ENCODE measurements around the gene FARP2.

FARP2 gene

DNA sequence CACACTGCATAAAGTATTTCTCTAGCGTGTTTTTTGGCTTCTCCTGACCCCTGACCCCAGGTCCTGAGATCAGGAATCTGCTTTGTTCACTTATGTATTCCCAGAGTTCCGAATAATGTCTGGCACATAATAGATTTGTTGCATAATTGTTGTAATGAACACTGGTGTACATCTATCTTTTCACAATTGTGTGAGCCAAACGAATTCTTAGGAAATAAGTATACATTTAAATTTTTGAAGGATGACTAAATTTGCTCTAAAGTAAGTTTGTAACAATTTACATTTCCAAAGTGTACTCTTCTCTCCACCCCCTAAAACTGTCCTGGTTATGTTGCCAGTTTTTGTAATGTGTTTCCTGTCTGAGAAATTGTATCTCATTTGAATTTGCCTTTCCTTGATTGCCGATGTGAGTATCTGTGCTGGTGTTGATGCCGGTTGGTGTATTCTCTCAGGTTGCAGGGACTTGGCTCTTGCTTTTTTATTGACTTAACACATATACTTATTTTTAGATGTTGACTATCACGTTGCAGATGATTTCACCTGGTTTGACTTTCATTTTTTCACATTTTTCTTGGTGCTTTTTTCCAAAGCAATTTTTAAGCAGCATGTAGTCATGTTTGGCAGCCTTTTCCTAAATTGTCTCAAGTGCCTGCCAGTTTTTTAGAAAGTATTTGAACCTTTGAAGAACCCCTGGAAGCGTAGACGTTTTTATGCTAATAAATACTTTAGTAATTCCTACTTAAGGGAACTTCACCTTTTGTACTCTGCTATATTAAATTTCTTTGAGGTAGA, 16.1 kb upstream of the FARP2 start:
- Histone ChIP-seq H2AK5ac (ENCODE audit: low read depth, low read length) (no peak overlapping the region), H2AFZ (ENCODE audit: low read length) (no peak overlapping the region), H3K14ac (ENCODE audit: low read length) (no peak overlapping the region), H2BK5ac (ENCODE audit: low read length) (no peak overlapping the region), H3K4ac (ENCODE audit: low read length) (no peak overlapping the region), H3K36me3 (replicated peaks in 1 of 2; ENCODE audit: control insufficient read depth in 2 of 2, insufficient read depth in 2 of 2, low read length in 2 of 2) (peaks cover 37 to 95% of the 10 kb centered on the region in 2 donors), H3K4me3 (ENCODE audit: low read length in 2 of 2) (no peak overlapping the region), H3K23ac (ENCODE audit: low read depth, low read length, poor library complexity) (no peak overlapping the region), H3K4me2 (ENCODE audit: insufficient read depth, low read length, poor library complexity, severe bottlenecking) (no peak overlapping the region), H2BK15ac (ENCODE audit: low read length) (no peak overlapping the region), H3K27ac (replicated peaks; ENCODE audit: low read length) (peak overlapping the region; percentile 13), H3K18ac (ENCODE audit: low read length) (no peak overlapping the region), H3K4me1 (ENCODE audit: control insufficient read depth in 2 of 2, insufficient read depth in 1 of 2, low read depth in 1 of 2, low read length in 2 of 2) (no peaks in the 10 kb centered on the region), H4K91ac (ENCODE audit: low read depth, low read length, poor library complexity) (no peak overlapping the region), H2BK12ac (ENCODE audit: low read length) (no peak overlapping the region), H4K8ac (ENCODE audit: low read depth, low read length) (no peak overlapping the region), H3K9me3 (replicated peaks in 1 of 2; ENCODE audit: control insufficient read depth in 2 of 2, insufficient read depth in 1 of 2, low read depth in 1 of 2, low read length in 2 of 2) (no peaks in the 10 kb centered on the region), H3K9ac (ENCODE audit: low read depth, low read length, poor library complexity) (no peak overlapping the region), H2BK120ac (ENCODE audit: low read depth, low read length) (no peak overlapping the region), H3K79me1 (ENCODE audit: low read depth, low read length) (no peaks in the 10 kb centered on the region), H3K27me3 (ENCODE audit: control insufficient read depth in 3 of 3, insufficient read depth in 3 of 3, low read depth in 1 of 3, low read length in 3 of 3) (peaks cover 0 to 2% (median 0%) of the 10 kb centered on the region in 3 experiments)
- no peak for DNase-seq (ENCODE audit: low spot score)
- WGBS, 2 donors (ENCODE audit: extremely low coverage in 2 of 2, insufficient read length in 2 of 2, insufficient replicate concordance in 1 of 2): no CpG with 5 or more reads among the region's 8 CpGs

DNA sequence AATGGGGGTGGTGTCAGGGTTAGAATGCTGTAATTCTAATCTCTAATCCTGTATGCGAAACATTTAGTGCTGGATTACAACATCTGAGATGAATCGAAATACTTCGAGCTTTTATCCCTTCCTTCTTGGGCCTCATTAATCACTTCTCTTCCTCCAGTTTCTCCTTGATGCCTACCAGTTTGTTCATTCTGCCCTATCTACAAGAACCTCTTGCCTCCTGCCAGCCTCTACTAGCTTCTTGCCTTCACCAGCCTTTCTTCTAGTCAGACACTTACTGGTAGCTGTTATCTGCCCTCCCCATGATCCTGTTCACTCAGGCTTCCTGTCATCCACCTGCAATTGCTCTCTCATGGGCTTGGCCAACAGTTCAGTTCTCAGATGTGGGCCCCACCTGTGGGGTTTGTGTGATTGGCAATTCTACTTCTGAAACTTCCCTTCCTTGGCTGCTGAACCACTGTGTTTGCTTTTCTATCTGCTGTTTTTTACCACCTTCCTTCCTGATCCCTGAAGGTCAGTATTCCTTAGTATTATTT, 15.4 kb upstream of the FARP2 start:
- H3K27ac ChIP-seq (replicated peaks; ENCODE audit: low read length): no peak overlapping the region
- H4K8ac ChIP-seq (ENCODE audit: low read depth, low read length): no peak overlapping the region
- no peak overlapping the region for H3K23ac ChIP-seq (ENCODE audit: low read depth, low read length, poor library complexity)
- WGBS, 2 donors (ENCODE audit: extremely low coverage in 2 of 2, insufficient read length in 2 of 2, insufficient replicate concordance in 1 of 2): no CpG with 5 or more reads among the region's 3 CpGs
- peaks cover 39 to 95% of the 10 kb centered on the region in 2 donors for H3K36me3 ChIP-seq (replicated peaks in 1 of 2; ENCODE audit: control insufficient read depth in 2 of 2, insufficient read depth in 2 of 2, low read length in 2 of 2)
- H3K4ac ChIP-seq (ENCODE audit: low read length): no peak overlapping the region
- H2AFZ ChIP-seq (ENCODE audit: low read length): no peak overlapping the region
- H3K14ac ChIP-seq (ENCODE audit: low read length): no peak overlapping the region
- H3K4me1 ChIP-seq (ENCODE audit: control insufficient read depth in 2 of 2, insufficient read depth in 1 of 2, low read depth in 1 of 2, low read length in 2 of 2): no peaks in the 10 kb centered on the region
- no peak overlapping the region for H2BK12ac ChIP-seq (ENCODE audit: low read length)
- H2BK5ac ChIP-seq (ENCODE audit: low read length): no peak overlapping the region
- H2BK120ac ChIP-seq (ENCODE audit: low read depth, low read length): no peak overlapping the region
- no peak overlapping the region for H3K9ac ChIP-seq (ENCODE audit: low read depth, low read length, poor library complexity)
- no peaks in the 10 kb centered on the region for H3K79me1 ChIP-seq (ENCODE audit: low read depth, low read length)
- H2BK15ac ChIP-seq (ENCODE audit: low read length): no peak overlapping the region
- no peak for DNase-seq (ENCODE audit: low spot score)
- H3K18ac ChIP-seq (ENCODE audit: low read length): no peak overlapping the region
- H3K9me3 ChIP-seq (replicated peaks in 1 of 2; ENCODE audit: control insufficient read depth in 2 of 2, insufficient read depth in 1 of 2, low read depth in 1 of 2, low read length in 2 of 2): no peaks in the 10 kb centered on the region
- no peak overlapping the region for H4K91ac ChIP-seq (ENCODE audit: low read depth, low read length, poor library complexity)
- no peak overlapping the region for H2AK5ac ChIP-seq (ENCODE audit: low read depth, low read length)
- peaks cover 0 to 2% (median 0%) of the 10 kb centered on the region in 3 experiments for H3K27me3 ChIP-seq (ENCODE audit: control insufficient read depth in 3 of 3, insufficient read depth in 3 of 3, low read depth in 1 of 3, low read length in 3 of 3)
- H3K4me2 ChIP-seq (ENCODE audit: insufficient read depth, low read length, poor library complexity, severe bottlenecking): no peak overlapping the region
- H3K4me3 ChIP-seq (ENCODE audit: low read length in 2 of 2): no peak overlapping the region

DNA sequence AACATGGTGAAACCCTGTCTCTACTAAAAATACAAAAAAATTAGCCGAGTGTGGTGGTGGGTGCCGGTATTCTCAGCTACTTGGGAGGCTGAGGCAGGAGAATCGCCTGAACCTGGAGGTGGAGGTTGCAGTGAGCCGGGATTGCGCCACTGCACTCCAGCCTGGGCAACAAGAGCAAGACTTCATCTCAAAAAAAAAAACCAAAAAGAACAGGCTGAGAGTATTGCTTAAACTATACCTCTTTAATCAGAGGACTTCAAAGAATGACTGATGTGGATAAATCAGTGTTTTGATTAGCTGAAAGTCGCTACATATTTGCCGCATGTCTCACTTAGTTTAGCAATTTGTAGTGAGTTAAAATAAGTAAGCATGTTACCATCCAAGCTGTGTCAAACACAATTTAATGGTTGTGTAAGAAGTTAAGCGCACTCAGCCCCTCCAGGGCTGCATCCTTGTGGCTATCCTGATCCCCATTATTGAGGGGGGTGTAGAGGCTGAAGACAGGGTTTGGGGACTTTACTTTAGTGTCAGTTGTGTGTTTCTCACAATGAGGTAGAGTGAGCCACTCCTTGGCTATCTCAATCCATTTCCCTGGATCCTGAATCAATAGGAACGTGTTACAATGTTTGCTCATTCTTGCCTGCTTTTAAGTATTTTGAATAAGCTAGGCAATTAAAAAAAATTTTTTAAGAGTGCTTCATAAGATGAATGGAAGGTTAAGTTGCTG, 11.0 kb upstream of the FARP2 start:
- no peak overlapping the region for H4K8ac ChIP-seq (ENCODE audit: low read depth, low read length)
- H3K4me1 ChIP-seq (ENCODE audit: control insufficient read depth in 2 of 2, insufficient read depth in 1 of 2, low read depth in 1 of 2, low read length in 2 of 2): no peaks in the 10 kb centered on the region
- DNase-seq (ENCODE audit: low spot score): no peak
- no peak overlapping the region for H3K18ac ChIP-seq (ENCODE audit: low read length)
- no peak overlapping the region for H2BK120ac ChIP-seq (ENCODE audit: low read depth, low read length)
- no peak overlapping the region for H3K4me3 ChIP-seq (ENCODE audit: low read length in 2 of 2)
- H3K4ac ChIP-seq (ENCODE audit: low read length): no peak overlapping the region
- WGBS, 2 donors (ENCODE audit: extremely low coverage in 2 of 2, insufficient read length in 2 of 2, insufficient replicate concordance in 1 of 2): no CpG with 5 or more reads among the region's 9 CpGs
- H2AK5ac ChIP-seq (ENCODE audit: low read depth, low read length): no peak overlapping the region
- H3K27ac ChIP-seq (replicated peaks; ENCODE audit: low read length): no peak overlapping the region
- H3K14ac ChIP-seq (ENCODE audit: low read length): no peak overlapping the region
- peaks cover 42 to 99% of the 10 kb centered on the region in 2 donors for H3K36me3 ChIP-seq (replicated peaks in 1 of 2; ENCODE audit: control insufficient read depth in 2 of 2, insufficient read depth in 2 of 2, low read length in 2 of 2)
- no peaks in the 10 kb centered on the region for H3K27me3 ChIP-seq (ENCODE audit: control insufficient read depth in 3 of 3, insufficient read depth in 3 of 3, low read depth in 1 of 3, low read length in 3 of 3)
- H4K91ac ChIP-seq (ENCODE audit: low read depth, low read length, poor library complexity): no peak overlapping the region
- H3K9ac ChIP-seq (ENCODE audit: low read depth, low read length, poor library complexity): no peak overlapping the region
- H3K4me2 ChIP-seq (ENCODE audit: insufficient read depth, low read length, poor library complexity, severe bottlenecking): no peak overlapping the region
- H3K79me1 ChIP-seq (ENCODE audit: low read depth, low read length): no peaks in the 10 kb centered on the region
- H3K23ac ChIP-seq (ENCODE audit: low read depth, low read length, poor library complexity): no peak overlapping the region
- H2AFZ ChIP-seq (ENCODE audit: low read length): no peak overlapping the region
- no peak overlapping the region for H2BK15ac ChIP-seq (ENCODE audit: low read length)
- H2BK5ac ChIP-seq (ENCODE audit: low read length): no peak overlapping the region
- H2BK12ac ChIP-seq (ENCODE audit: low read length): no peak overlapping the region
- H3K9me3 ChIP-seq (replicated peaks in 1 of 2; ENCODE audit: control insufficient read depth in 2 of 2, insufficient read depth in 1 of 2, low read depth in 1 of 2, low read length in 2 of 2): no peaks in the 10 kb centered on the region

DNA sequence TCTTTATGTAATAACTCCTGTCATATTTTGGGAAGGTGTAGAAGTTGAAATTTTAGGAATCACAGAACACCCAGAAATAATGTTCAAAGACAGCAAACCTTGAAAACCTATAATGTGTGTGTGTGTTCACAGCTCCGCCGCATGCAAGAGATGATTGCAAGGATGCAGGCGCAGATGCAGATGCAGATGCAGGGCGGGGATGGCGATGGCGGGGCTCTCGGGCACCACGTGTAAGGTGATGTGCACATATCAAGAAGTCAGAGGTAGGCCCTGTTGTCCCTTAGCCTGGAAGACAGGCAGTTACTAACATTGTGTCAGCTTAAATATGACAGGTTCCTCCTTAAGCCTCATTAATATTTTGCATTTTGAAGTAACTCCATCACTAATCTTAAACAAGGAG, 6.1 kb upstream of the FARP2 start:
- Histone ChIP-seq H3K18ac (ENCODE audit: low read length) (no peak overlapping the region), H4K91ac (ENCODE audit: low read depth, low read length, poor library complexity) (no peak overlapping the region), H2AFZ (ENCODE audit: low read length) (no peak overlapping the region), H3K23ac (ENCODE audit: low read depth, low read length, poor library complexity) (no peak overlapping the region), H2AK5ac (ENCODE audit: low read depth, low read length) (no peak overlapping the region), H3K4me1 (ENCODE audit: control insufficient read depth in 2 of 2, insufficient read depth in 1 of 2, low read depth in 1 of 2, low read length in 2 of 2) (peaks cover 0 to 4% of the 10 kb centered on the region in 2 donors), H3K4me2 (ENCODE audit: insufficient read depth, low read length, poor library complexity, severe bottlenecking) (no peak overlapping the region), H3K4ac (ENCODE audit: low read length) (no peak overlapping the region), H2BK5ac (ENCODE audit: low read length) (no peak overlapping the region), H3K4me3 (ENCODE audit: low read length in 2 of 2) (no peak overlapping the region), H3K27ac (replicated peaks; ENCODE audit: low read length) (no peak overlapping the region), H3K36me3 (replicated peaks in 1 of 2; ENCODE audit: control insufficient read depth in 2 of 2, insufficient read depth in 2 of 2, low read length in 2 of 2) (peaks cover 43 to 99% of the 10 kb centered on the region in 2 donors), H3K9ac (ENCODE audit: low read depth, low read length, poor library complexity) (no peak overlapping the region), H2BK120ac (ENCODE audit: low read depth, low read length) (no peak overlapping the region), H4K8ac (ENCODE audit: low read depth, low read length) (no peak overlapping the region), H3K14ac (ENCODE audit: low read length) (no peak overlapping the region), H3K79me1 (ENCODE audit: low read depth, low read length) (no peaks in the 10 kb centered on the region), H2BK15ac (ENCODE audit: low read length) (no peak overlapping the region), H2BK12ac (ENCODE audit: low read length) (no peak overlapping the region), H3K9me3 (replicated peaks in 1 of 2; ENCODE audit: control insufficient read depth in 2 of 2, insufficient read depth in 1 of 2, low read depth in 1 of 2, low read length in 2 of 2) (no peaks in the 10 kb centered on the region), H3K27me3 (ENCODE audit: control insufficient read depth in 3 of 3, insufficient read depth in 3 of 3, low read depth in 1 of 3, low read length in 3 of 3) (no peaks in the 10 kb centered on the region)
- no peak for DNase-seq (ENCODE audit: low spot score)
- WGBS, 2 donors (ENCODE audit: extremely low coverage in 2 of 2, insufficient read length in 2 of 2, insufficient replicate concordance in 1 of 2): no CpG with 5 or more reads among the region's 8 CpGs
